Nucleus accumbens (tissue), 56 donors: ENCODE data around the gene SNRNP48.

Experiments used
- DNase-seq, 56 donors: peaks; one replicate each; lab custom pipeline; 2025; lab: John Stamatoyannopoulos, UW

SNRNP48 gene, protein sequence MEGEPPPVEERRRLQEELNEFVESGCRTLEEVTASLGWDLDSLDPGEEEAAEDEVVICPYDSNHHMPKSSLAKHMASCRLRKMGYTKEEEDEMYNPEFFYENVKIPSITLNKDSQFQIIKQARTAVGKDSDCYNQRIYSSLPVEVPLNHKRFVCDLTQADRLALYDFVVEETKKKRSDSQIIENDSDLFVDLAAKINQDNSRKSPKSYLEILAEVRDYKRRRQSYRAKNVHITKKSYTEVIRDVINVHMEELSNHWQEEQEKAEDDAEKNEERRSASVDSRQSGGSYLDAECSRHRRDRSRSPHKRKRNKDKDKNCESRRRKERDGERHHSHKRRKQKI

DNA sequence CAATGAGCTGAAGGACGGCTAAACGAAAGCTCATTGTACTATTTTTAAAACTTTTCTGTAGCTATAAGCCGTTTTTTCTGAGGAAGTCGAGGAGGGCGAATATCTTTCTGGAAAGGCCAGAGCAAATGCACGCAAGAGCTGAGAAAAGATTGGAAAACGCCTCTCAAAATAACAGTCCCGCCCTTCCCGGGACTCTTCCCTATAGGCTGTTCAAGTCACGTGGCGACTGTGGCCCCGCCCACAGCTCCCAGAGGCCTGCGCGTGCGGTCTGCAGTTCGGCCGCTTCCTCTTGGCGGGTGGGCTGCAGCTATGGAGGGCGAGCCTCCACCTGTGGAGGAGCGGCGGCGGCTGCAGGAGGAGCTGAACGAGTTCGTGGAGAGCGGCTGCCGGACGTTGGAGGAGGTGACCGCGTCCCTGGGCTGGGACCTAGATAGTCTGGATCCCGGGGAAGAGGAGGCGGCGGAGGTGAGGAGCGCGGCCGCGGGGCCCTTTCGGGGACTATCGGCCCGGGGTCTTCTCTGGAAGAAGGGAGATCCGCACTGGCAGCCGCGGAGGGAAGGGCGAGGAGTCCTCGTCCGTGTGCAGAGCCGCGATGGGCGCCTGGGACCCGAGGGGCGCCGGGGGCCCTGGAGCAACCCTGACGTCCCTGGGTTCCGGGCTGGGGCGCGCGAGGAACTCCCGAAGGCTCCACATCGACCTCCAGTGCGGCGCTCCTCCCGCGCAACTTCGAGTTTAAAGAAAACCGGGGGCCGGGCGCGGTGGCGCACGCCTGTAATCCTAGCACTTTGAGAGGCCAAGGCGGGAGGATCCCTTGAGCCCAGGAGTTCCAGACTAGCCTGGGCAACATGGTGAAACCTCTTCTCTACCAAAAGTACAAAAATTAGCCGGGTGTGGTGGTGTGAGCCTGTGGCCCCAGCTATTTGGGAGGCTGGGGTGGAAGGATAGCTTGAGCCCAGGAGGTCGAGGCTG, at the start of gene SNRNP48:
Gene SNRNP48 (plus strand): TSS at position 250 of the 969 bp plus-strand sequence. CDS start 60 bp downstream, at position 310.
- peak; percentile 49 to 96 (median 86) for DNase-seq

DNA sequence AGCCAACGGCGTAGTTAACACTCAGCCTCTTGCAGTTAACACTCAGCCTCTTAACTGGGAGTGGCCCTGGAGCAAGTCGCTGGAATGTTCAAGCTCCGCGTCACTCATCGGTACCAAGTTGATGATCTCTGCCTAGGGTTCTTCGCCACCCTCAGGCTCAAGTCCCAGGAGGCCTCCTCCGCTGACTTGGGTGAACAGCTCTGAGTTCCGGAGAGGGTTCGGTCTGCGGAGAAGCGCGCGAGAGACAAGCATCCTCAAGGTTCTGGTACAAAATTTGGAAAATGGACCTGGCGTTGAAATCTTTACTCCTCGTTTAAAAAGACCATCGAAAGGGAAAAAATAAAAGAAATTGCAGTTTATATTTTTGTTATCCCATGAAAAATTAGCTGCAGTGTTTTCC, 49.4 kb upstream of the SNRNP48 start:
- DNase-seq, result no peak

DNA sequence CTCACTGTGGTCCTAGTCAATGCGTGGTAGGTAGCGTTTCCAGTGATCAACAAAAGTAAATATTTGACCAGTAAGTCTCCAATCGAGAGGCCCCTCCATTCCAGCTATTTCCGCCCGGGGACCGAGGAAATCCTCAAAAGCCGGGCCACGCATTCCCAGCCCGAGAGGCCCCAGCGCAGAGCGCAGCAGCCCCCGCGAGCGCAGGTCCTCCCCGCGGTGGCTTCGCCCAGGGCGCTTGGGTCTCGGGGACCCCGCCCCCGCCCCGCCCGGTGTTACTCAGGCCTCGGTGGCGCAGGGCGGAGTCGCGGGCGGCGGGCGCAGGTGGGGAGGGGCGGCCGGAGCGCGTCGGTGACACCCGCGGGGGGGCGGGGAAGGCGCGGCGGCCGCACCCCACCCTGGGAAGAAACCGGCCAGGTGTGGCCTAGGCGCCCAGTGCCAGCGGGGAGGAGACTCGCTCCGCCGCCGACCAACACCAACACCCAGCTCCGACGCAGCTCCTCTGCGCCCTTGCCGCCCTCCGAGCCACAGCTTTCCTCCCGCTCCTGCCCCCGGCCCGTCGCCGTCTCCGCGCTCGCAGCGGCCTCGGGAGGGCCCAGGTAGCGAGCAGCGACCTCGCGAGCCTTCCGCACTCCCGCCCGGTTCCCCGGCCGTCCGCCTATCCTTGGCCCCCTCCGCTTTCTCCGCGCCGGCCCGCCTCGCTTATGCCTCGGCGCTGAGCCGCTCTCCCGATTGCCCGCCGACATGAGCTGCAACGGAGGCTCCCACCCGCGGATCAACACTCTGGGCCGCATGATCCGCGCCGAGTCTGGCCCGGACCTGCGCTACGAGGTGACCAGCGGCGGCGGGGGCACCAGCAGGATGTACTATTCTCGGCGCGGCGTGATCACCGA, 48.6 kb upstream of the SNRNP48 start, which contains the start of gene DSP:
Gene DSP (plus strand): TSS at position 497 of the 890 bp plus-strand sequence. CDS start 245 bp downstream, at position 742.
- DNase-seq, result no peak

DNA sequence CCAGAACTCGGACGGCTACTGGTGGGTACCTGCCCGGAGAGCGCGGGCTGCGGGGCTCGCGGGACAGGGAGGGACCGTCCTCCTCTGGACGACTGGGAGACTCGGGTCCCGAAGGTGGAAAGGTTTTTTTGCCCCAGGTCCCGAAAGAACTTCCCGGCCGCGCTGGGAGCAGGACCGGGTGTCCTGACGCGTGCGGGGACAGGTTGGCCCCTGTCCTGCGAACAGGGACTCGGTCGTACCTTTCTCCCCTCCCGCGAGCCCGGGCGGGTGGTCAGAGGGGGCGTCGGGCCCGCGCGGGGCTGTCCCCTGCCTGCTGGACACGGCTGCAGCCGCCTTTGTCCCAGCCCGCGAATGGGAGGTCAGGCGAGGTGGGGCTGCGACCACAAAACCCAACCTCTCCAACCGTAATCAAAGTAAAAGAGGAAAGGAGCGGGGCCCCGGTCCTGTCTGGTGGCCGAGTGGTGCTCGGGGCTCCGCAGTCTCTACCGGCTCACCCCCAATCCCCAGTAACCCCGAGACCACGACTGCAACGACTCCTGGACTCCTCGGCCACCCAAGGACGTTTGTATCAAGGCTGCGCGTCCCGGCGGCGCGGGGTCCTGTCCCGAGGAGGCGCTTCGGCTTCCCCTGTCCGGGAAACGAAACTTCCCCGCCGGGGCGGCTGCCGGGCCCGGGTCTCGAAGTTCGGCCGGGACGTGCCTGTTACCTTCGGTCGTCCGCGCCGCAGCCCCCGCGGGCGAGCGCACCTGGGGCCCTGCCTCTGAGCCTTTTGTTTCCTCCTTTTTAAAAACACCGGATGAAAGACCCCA, 47.7 kb upstream of the SNRNP48 start:
- no peak for DNase-seq

DNA sequence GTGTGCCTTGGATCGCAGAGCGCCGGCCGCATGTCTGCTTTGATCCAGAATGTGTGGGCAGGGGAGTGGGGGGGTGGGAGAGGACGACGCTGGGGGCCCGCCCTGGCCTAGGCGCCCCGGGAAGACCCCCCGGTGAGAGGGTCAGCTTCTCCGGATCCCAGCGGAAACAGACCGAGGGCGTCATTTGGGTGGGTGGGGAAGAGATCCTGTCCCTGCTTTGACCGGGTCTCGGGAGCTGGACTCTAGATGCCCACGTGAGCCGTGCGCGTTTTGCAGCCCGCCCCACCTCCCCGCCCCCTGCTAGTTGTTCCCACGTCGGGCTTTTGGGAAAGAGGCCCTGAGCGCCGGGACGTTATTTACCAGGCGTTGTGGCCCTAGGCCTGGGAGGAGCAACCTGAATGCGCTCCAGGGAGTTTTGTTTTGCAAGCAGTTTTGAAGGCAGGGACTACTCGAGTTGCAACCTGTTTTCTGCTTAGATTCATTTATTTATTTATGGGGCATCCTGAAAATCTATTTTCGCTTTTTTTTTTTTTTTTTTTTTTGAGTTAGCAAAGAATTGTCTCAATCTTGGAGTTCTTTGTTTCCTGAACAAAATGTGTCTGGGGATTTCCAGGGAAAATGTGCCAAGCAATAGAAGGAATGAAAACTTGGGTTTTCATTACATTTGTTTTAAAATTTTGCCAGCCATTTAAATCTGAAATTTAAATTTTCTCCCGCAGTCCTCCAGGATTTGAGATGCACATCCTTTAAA, 46.9 kb upstream of the SNRNP48 start:
- DNase-seq, result no peak

DNA sequence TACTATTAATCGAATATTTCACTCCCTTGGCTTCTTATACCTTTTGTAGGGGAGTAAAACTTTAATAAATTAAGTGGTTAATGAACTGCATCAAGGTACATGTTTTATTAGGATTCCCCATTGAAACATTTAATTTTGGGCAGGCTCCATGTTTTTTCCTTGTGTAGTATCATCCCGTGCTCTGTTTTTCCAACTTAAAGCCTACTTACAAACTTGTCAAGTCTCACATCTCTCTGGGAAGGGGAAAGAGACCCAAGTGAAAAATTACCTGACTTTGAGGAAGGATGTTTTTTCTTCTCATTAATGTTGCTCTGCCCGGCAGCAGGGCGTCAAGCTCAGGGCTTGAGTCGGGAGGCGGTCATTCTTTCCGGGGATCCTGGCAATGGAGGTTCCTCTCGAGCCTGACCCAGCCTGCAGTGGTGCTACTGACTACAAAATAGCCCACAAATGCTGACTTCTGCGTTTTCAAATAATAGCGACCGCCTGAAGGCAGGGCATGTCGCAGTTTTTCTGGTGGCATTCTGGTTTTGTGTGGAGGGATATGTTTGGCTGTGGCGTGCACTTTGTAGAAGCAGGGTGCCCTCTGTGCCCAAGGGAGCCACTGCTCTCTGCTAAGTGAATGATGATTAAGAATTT, 46.1 kb upstream of the SNRNP48 start:
- no peak for DNase-seq

DNA sequence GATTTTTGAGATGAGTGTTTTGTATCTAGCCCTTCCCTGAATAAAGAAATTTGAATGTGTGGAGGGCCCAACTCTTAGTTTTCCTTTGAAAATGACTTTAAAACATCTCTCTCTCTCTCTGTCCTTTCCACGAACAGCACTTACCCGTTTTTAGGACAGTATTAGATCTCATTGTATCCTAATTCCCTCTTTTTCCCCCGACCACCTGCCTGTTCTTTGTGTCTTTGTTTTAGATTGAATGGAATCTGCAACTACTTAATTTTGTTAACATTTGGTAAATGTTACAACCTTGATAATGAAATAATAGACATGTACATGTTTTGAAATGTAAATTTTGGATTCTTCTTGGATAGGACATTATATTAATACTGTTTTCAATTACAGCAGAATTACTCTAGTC, 45.4 kb upstream of the SNRNP48 start:
- DNase-seq, result no peak

DNA sequence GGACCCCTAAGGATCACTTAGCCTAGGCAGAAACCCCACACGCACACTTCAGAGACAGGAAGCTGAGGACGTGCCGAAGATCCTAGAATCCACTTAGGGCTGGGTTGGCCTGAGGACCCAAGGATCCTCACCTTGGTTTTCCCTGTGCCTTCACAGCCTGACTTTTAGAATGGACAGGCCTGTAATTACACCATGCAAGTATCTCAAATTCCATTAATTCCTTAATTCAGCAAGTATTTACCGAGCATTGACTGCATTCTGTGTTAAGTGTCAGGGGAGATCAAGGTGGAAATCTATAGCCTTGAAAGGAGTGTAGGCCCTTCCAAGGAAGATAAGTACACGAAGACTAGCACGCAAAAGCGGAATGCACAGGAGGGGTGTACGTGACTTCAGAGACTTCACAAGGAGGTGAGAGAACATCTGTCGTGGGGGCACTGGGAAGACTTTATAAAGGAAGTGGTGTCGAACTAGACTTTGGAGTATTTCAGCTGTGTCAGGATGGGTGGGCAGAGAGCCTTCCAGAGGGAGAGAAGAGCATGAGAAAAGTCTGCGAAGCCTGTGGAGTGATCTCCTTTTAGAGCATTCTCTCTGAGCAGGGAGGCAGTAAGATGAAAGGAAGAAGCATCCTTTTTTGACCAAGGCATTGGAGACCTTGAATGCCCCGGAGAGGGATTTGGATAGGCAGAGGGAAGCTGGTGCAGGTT, 44.5 kb upstream of the SNRNP48 start:
- no peak for DNase-seq

DNA sequence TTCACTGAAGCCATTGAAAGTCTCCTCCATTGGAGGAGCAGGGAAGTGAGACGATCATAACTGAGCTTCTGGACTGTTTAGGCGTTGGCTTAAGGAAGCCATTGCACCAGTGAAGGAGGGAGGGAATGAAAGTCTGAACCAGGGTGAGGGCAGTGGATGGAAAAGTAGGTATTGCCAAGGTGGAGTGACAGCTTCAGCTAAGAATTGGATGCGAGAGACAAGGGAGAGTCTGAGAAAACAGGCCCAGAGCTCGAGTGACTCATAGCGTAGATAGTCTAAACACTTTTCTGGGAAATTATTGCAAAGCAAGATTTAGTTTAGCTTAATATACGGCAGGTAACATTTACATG, 44.0 kb upstream of the SNRNP48 start:
- no peak for DNase-seq

DNA sequence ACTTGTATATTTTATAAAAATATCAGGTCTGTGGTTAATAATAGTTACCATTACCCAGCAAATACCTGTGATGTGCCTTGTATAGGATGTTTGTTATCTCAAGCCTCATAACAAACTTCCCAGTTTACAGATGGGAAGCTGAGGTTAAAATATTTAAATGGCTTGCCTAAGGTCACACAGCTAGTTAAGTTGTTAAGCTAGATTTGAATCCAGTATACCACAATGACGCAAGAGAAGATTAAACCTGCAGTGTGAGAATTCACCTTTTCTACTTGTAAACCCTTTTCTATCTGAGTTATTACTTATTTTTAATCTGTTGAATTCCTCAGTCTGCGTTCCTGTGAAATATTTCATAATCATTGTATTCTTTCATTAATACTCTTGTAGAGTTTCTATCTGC, 43.6 kb upstream of the SNRNP48 start:
- no peak for DNase-seq

DNA sequence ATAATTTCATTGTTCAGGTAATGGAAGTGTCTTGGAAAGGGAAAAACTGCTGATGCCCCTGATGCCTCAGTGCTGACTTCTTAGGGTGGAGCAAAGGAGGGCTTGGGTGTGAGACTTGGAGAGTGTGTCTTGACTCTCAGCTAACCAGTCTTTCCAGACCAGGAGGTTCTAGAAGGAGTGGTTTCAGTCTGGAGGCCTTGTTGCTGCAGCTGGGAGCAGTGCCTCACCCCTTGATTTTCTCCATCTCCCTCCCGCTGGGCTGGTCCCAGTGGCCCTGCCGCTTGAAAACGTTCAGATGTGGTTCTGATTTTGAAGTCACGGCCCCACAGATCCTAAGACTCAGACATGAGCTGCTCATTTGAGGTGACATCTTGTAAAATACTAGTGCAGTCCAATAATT, 43.1 kb upstream of the SNRNP48 start:
- no peak for DNase-seq

DNA sequence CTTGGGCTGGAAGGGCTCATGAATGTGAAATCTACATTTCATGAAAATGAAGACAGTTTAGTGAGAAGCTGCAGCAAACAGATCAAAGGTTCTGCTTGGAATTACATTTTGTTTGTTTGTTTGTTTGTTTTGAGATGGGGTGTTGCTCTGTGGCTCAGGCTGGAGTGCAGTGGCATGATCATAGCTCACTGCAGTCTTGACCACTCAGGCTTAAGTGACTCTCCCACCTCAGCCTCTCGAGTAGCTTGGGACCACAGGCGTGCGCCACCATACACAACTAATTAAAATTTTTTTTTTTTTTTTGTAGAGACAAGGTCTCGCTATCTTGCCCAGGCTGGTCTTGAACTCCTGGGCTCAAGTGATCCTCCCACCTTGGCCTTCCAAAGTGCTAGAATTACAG, 42.7 kb upstream of the SNRNP48 start:
- no peak for DNase-seq

DNA sequence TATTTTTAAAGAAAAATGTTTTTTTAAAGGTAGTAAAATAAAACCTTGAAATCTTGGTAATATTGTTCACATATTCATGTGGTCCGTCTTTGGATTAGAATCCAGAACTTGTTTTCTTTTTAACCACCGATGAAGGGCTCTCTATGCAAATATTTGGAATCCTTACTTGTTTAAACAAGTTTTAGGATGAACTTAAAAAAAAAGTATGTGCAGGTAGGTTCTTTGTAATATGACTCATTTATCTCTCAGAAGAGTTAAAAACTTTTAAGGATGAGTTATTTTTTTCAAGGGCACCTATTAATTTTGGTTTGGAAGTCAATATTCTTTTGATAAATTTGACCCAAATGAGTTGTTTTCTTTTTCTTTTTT, 39.6 kb upstream of the SNRNP48 start:
- DNase-seq, result no peak

DNA sequence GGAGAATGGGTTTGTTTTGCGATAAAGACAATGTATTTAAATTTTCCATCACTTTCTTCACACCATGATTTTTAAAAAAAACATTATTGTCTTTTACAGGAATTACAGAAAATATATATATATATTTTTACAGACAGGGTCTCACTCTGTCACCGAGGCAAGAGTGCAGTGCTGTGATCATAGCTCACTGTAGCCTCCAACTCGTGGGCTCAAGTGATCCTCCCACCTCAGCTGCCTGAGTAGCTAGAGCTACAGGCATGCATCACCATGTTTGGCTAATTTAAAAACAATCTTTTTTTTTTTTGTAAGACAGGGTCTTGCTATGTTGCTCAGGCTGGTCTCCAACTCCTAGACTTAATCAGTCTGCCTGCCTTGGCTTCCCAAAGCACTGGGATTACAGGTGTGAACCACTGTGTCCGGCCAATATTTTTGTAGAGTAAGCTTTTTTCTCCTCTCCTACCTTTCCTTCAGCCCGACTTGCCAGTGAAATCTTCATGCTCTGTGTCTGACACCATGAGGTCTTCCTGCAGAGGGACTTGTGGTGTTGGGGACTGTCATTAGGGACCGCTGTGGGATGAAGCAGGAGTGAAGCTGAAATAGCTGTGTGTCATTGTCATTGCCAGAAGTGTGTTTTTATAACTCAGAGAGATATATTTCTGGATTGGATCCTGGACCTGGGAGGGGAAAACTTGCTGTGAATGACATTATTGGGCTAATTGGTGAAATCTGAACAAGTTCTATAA, 35.3 kb upstream of the SNRNP48 start:
- DNase-seq, result no peak

DNA sequence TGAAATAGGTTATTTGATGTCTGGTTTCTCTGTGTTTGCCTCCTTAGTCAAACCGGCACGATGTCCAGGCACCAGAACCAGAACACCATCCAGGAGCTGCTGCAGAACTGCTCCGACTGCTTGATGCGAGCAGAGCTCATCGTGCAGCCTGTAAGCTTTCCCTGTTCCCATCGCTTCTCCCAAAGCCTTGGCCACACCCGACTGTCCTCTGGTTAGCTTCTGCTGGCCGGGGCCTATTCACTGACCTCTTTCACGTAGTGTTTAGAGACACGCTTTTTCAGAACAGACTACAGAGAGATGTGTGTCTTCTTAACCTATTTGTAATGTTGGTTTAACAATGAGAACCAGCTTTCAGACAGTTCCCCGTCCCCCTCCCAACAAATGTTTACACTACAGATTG, 34.3 kb upstream of the SNRNP48 start:
- DNase-seq, result no peak

DNA sequence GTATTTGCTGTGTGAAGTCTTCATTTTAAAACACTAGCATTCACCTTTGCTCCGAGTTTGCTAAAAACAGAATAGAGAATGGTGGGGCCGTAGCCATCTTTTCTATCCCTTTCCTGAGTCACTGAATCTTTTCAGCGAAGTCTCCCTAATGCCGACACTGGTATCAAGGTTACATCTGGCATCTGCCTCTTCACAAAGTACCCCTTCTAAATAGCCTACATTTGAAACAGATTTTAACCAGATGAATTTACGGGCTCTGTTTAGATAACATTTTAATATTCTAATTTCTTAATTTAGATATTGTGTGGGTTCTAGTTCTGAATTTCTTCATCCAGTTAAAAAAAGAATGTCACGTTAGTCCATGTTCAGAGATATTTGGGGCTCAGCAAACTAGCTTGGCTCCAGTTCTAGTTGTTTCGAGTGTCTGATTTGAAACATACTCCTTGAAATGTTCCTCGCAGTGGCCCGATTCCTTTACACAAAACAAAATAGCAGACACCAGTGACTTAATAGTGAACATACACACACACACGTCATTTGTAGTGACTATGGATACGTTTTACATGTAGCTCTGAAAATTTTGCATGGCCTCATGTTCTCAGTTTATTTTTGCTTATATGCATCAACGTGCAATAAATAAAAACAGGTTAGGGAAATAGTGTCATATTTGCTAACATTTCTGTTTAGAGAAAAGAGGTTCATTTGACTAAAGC, 33.4 kb upstream of the SNRNP48 start:
- no peak for DNase-seq

DNA sequence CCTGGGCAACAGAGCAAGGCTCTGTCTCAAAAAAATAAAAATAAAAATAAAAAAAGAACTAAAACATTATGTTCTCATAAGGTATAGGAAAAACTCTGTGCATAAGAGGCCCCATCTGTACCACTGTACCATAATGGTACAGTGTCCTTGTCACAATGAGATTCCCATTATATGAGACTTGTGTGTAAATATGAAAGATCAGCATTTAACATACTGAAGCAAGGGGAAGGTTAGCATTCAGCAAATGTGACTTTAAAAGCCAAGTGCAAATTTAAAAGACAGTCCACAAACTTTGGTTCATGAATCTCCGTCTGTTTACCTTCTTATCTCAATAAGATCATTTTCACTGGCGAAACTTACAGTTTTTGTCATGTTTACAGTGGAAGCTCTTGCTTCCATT, 32.3 kb upstream of the SNRNP48 start:
- DNase-seq, result no peak
